GM12892 (cell line): ENCODE results near the gene FBXO17.
"Not testable (repeated sequence)": the region's sequence is repeated elsewhere in the genome, so short reads cannot be mapped to it uniquely, and the experiment has no call there.

Experiments used
- POLR2A ChIP-seq: IDR thresholded peaks from 2 replicates; pipeline ENCODE4 v1.6.1; 2011; ENCODE audit warnings: low read depth, low read length, control low read depth
- POLR2AphosphoS5 ChIP-seq: IDR thresholded peaks from 2 replicates; pipeline ENCODE4 v1.6.1; 2011; ENCODE audit warnings: low read depth, low read length, control low read depth
- TAF1 ChIP-seq: IDR thresholded peaks from 2 replicates; pipeline ENCODE4 v1.6.1; 2011; ENCODE audit warnings: low read depth, mild to moderate bottlenecking, control low read depth, low read length, borderline replicate concordance

GRCh38 chr19:38987745-38988144 is 12.2 kb upstream of the FBXO17 start:
- not testable (repeated sequence) for TF ChIP-seq POLR2A, POLR2AphosphoS5, TAF1
